Nephron (organoid): ENCODE measurements around the gene RPL7A.

Source experiments
- H3K27ac Mint-ChIP-seq, 3 experiments: 2 replicates each; pipeline ENCODE4 v1.8.0; 2020; ENCODE audit warnings: mixed read lengths in 3 of 3, mild to moderate bottlenecking in 2 of 3, moderate library complexity in 1 of 3
- H3K27me3 Mint-ChIP-seq: 2 replicates; pipeline ENCODE4 v1.8.0; 2021; ENCODE audit warnings: low read depth, mild to moderate bottlenecking, moderate library complexity, mixed read lengths
- H3K36me3 Mint-ChIP-seq: 2 replicates; pipeline ENCODE4 v1.8.0; 2020; ENCODE audit warnings: low read depth, mixed read lengths
- H3K4me1 Mint-ChIP-seq: 2 replicates; pipeline ENCODE4 v1.8.0; 2020; ENCODE audit warnings: mixed read lengths
- H3K4me3 Mint-ChIP-seq, 3 experiments: 2 replicates each; pipeline ENCODE4 v1.8.0; 2020; ENCODE audit warnings: mild to moderate bottlenecking in 3 of 3, mixed read lengths in 3 of 3, moderate library complexity in 2 of 3
- H3K9me3 Mint-ChIP-seq: 2 replicates; pipeline ENCODE4 v1.8.0; 2020; ENCODE audit warnings: mixed read lengths
- TF ChIP-seq, protein P1 (sequence below), 3 experiments: fragments of 200-600 bp; sonication (generic); IDR thresholded peaks; one replicate each; pipeline ENCODE4 v1.5.0; 2021; ENCODE audit warnings: antibody characterized with exemption in 3 of 3; ENCODE audit not compliant: unreplicated experiment in 3 of 3

The RPL7A gene

DNA sequence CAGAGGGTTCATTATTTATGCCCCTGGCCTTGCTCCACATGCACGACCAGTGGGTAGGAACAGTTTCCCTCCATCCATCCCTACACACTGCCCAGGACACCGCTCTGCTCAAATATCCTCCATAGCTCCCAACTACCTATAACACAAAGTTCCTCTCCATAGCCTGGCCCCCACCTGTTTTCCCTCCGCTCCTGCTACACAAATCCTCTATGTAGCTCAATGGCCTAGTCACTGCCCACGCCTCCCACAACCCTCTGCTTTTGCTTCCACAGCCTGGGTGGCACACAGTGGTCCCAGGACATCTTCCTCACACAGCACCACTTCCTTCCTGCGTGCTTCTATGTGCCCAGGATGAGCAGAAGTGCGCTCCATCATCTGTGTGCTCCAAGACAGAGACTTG is 49.4 kb downstream of the RPL7A start:
- Mint-ChIP-seq H3K4me3 (no peak overlapping the region), H3K9me3 (no peaks in the 10 kb centered on the region), H3K27ac (no peak overlapping the region), H3K4me1 (no peaks in the 10 kb centered on the region), H3K27me3 (peaks cover 9% of the 10 kb centered on the region), H3K36me3 (no peaks in the 10 kb centered on the region)
- TF ChIP-seq, protein P1, sequence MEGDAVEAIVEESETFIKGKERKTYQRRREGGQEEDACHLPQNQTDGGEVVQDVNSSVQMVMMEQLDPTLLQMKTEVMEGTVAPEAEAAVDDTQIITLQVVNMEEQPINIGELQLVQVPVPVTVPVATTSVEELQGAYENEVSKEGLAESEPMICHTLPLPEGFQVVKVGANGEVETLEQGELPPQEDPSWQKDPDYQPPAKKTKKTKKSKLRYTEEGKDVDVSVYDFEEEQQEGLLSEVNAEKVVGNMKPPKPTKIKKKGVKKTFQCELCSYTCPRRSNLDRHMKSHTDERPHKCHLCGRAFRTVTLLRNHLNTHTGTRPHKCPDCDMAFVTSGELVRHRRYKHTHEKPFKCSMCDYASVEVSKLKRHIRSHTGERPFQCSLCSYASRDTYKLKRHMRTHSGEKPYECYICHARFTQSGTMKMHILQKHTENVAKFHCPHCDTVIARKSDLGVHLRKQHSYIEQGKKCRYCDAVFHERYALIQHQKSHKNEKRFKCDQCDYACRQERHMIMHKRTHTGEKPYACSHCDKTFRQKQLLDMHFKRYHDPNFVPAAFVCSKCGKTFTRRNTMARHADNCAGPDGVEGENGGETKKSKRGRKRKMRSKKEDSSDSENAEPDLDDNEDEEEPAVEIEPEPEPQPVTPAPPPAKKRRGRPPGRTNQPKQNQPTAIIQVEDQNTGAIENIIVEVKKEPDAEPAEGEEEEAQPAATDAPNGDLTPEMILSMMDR (IDR thresholded peaks at IDR 0.05; ENCODE audit: unreplicated experiment in 3 of 3): no peak

DNA sequence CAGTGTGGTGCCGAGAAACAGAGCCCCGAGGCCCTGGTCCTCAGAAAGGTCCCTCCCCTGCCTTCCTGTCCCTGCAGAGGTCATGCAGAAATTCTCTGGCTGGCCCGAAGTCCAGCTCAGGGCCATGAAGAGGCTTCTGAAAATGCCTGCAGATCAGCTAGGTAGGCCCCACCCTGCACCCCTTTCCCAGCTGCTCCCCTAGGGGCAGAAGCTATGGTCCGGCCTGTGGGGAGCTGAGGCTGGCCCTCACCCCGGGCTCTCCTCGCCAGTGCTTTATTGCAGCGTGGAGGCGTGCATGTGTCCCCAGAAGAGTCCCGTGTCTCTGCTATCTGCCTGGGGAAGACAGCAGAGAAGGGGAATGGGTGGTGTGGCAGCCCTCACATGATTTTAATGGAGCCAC is 49.9 kb downstream of the RPL7A start:
- no peaks in the 10 kb centered on the region for H3K36me3 Mint-ChIP-seq
- H3K9me3 Mint-ChIP-seq: no peaks in the 10 kb centered on the region
- H3K4me1 Mint-ChIP-seq: no peaks in the 10 kb centered on the region
- H3K4me3 Mint-ChIP-seq: no peak overlapping the region
- no peak overlapping the region for H3K27ac Mint-ChIP-seq
- TF ChIP-seq, protein P1 (IDR thresholded peaks at IDR 0.05; ENCODE audit: unreplicated experiment in 3 of 3): no peak
- peaks cover 9% of the 10 kb centered on the region for H3K27me3 Mint-ChIP-seq

DNA sequence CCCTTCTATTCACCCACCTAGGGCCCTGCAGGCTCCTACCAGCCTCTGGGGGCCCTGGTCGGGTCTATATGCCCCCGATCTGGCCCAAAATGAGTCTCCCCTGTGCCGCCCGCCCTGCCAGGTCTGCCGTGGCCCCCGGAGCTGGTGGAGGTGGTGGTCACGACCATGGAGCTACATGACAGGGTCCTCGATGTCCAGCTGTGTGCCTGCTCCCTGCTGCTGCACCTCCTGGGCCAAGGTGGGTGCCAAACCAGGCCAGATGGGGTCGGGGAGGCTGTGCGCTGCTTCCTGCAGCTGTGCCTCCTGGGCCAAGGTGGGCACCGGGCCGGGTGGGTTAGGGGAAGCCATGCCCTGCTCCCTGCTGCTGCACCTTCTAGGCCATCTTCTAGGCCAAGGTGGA is 52.3 kb downstream of the RPL7A start:
- Mint-ChIP-seq H3K27ac (no peak overlapping the region), H3K9me3 (no peaks in the 10 kb centered on the region), H3K4me1 (no peaks in the 10 kb centered on the region), H3K4me3 (no peak overlapping the region), H3K27me3 (peaks cover 9% of the 10 kb centered on the region), H3K36me3 (peaks cover 1% of the 10 kb centered on the region)
- TF ChIP-seq, protein P1 (IDR thresholded peaks at IDR 0.05; ENCODE audit: unreplicated experiment in 3 of 3): no peak
